Brain microvascular endothelial cell (primary cell): ENCODE data around the gene IGLON5.

Source experiments
- DNase-seq: peaks from one replicate; pipeline ENCODE4 v3.0.0-alpha.2; 2020
- H3K27ac ChIP-seq: fragments of 250-450 bp; sonication (Bioruptor Pico); 2 replicates; pipeline ENCODE4 v1.5.1; 2020; ENCODE audit warnings: mild to moderate bottlenecking, moderate library complexity
- H3K27me3 ChIP-seq: fragments of 250-450 bp; sonication (Bioruptor Pico); replicated peaks from 2 replicates; pipeline ENCODE4 v1.5.1; 2020; ENCODE audit warnings: mild to moderate bottlenecking
- H3K36me3 ChIP-seq: fragments of 250-450 bp; sonication (Bioruptor Pico); replicated peaks from 2 replicates; pipeline ENCODE4 v1.5.1; 2020; ENCODE audit warnings: mild to moderate bottlenecking
- H3K4me3 ChIP-seq: 2 replicates; pipeline ENCODE4 v1.5.1; 2011; ENCODE audit warnings: low read depth, mild to moderate bottlenecking, control low read depth, low read length, moderate library complexity
- in situ Hi-C: cut with HindIII; loops from 2 replicates; pipeline ENCODE4 v1.10.0; 2017; ENCODE audit warnings: low sequenced_read_pairs, low pct_ligation_motif_present
- TF ChIP-seq, protein P1 (sequence below): IDR thresholded peaks from 2 replicates; pipeline ENCODE4 v1.5.1; 2011; ENCODE audit warnings: low read depth, mild to moderate bottlenecking, moderate library complexity, low read length, control low read depth, inconsistent platforms; ENCODE audit errors: missing control alignments

IGLON5 gene

DNA sequence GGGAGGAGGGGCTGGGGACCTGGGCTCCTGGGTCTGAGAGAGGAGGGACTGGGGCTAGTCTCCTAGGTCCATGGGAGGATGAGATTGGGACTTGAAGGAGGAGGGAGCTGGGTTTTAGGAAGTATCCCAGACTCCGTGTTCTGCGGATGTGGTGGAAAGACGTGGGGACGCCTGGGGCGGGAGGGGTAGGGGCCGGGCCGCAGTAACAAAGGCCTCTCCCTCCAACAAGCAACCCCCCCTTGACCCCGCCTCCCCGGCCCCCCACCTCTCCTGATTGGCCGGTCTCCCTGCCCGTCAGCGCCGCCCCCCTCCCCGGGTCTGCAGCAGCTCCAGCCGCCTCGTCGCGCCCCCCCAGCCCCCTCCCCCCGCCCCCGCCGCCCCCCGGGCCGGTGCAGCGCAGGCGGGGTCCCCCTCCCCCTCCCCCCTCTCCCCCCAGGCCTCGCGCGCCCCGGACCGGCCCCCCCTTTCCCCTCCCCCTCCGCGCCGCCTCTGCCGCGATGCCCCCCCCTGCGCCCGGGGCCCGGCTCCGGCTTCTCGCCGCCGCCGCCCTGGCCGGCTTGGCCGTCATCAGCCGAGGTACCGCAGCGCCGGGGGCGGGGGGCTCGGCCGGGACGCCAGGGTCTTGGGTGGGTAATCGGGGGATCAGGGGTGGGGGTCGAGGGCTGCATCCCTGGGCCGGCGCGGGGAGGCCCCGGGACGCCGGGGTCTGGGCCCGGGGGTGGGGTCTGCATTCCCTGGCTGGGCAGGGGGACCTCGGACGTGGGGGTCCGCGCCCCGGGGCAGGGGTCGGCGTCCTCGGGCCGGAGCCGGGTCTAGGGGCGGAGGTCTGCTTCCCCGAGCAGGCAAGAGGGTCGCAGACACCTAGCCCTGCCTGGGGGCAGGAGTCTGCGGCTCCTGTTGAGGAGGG lies at the start of gene IGLON5:
TSS of gene IGLON5 (plus strand) at position 294 of the 907 bp plus-strand sequence. CDS start at position 498, 204 bp downstream.
- TF ChIP-seq, protein P1, sequence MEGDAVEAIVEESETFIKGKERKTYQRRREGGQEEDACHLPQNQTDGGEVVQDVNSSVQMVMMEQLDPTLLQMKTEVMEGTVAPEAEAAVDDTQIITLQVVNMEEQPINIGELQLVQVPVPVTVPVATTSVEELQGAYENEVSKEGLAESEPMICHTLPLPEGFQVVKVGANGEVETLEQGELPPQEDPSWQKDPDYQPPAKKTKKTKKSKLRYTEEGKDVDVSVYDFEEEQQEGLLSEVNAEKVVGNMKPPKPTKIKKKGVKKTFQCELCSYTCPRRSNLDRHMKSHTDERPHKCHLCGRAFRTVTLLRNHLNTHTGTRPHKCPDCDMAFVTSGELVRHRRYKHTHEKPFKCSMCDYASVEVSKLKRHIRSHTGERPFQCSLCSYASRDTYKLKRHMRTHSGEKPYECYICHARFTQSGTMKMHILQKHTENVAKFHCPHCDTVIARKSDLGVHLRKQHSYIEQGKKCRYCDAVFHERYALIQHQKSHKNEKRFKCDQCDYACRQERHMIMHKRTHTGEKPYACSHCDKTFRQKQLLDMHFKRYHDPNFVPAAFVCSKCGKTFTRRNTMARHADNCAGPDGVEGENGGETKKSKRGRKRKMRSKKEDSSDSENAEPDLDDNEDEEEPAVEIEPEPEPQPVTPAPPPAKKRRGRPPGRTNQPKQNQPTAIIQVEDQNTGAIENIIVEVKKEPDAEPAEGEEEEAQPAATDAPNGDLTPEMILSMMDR = no peak
- in situ Hi-C loops = no loop called here
- Histone ChIP-seq H3K27ac (no peak within 1 kb of the TSS), H3K27me3 (peaks cover 2% of the 10 kb centered on the region), H3K36me3 (no peaks in the 10 kb centered on the region), H3K4me3 (no peak within 1 kb of the TSS)
- no peak for DNase-seq

DNA sequence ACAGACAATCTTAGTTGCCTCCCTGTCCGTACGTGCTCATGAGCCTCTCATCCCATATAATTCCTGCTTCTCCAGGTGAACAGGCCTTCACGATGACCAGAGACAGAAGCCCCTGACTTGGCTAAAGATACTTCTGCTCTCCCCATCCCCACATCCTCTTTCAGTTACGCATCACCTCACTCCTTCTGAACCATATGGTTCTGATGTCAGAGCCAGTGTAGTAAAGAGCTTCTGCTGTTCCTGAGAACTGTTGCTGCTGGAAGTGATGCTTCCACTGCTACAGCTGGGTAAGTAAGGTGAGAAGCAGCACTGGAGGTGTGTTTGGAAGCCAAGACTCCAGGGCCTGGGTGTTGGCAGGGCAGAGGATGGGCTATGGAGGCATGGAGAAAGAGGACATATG lies 47.6 kb upstream of the IGLON5 start:
- H3K27ac ChIP-seq = no peak overlapping the region
- H3K27me3 ChIP-seq = no peaks in the 10 kb centered on the region
- TF ChIP-seq, protein P1 = no peak
- no peak overlapping the region for H3K4me3 ChIP-seq
- in situ Hi-C loops = no loop called here
- H3K36me3 ChIP-seq = no peaks in the 10 kb centered on the region
- no peak for DNase-seq

DNA sequence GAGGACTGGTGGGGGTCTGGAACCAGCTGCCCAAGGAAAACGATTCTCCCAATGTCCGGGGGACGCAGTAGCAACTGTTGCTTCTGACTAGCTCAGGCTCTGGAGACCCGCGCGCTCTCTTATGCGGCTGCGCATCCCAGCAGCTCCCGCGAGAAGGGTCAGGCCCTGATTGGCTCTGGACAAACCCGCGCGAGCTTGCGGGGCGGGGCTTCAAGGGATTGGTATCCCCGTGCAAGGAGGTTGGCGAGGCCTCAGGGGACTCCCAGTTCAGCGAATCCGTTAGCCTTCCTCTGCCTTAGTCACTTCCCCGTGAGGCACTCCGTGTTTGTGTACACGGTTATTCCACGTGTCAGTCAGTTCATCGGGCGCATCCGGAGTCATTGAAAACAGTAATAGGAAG lies 40.4 kb upstream of the IGLON5 start:
- DNase-seq = no peak
- no peak overlapping the region for H3K27ac ChIP-seq
- TF ChIP-seq, protein P1 = no peak
- no peak overlapping the region for H3K4me3 ChIP-seq
- in situ Hi-C loops = no loop called here
- no peaks in the 10 kb centered on the region for H3K36me3 ChIP-seq
- H3K27me3 ChIP-seq = no peaks in the 10 kb centered on the region

DNA sequence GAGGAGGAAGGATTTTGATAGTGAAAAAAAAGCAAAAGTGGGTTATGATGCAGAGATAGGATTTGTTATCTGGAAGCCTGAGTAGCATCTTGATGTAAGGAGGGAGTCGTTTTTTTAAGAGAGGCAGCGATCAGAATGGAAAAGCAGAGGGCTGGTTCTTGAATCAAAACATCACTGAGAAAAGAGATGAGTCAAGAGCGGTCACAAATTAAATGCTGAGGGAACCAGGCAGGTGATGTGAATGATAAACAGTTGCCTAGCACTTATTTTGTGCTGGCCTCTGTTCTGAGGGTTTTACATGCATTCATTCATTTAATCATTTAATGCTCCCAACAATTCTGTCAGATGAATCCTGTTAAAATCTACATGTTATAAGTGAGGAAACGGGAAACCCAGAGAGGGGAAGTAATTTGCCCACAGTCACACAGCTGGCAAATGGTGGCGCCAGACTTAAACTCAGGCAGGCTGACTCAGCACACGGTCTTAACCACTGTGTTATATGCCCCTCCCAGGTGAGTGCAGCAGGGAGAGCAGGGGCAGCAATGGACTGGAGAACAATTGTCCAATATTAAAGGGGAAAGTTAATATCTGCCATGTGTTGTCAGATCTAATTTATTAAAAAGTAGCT lies 39.1 kb upstream of the IGLON5 start:
- no peak for DNase-seq
- Histone ChIP-seq H3K27me3 (no peaks in the 10 kb centered on the region), H3K4me3 (no peak overlapping the region), H3K36me3 (no peaks in the 10 kb centered on the region), H3K27ac (no peak overlapping the region)
- in situ Hi-C loops = no loop called here
- TF ChIP-seq, protein P1 = no peak

DNA sequence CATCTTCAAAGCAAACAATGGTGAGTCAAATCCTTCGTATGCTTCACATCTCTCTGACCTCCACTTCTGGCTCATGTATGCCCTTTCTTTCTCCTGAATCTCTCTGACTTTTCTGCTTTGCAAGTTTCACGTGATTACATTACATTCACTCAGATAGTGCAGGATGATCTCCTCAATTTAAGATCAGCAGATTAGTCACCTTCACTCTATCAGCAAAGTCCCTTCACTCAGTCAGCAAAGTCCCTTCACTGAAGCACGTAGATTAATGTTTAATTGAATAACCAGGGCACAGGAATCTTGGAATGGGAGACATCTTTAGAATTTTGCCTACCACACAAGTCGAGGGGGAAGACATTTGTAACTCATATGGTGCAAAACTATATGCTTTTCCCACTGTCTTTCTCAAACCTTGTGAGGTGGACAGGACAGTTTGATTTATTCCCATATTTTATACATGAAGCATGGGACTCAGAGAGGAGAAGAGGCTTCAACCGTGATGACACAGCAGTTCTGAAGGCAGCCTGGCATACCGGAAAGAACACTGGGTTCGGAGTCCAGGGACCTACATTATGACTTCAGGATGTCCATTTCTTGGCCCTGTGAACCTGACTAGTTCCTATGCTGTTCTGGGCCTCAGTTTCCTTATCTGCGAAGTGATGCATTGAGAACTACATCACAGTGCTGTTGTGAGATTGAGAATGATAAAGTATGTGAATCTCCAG lies 37.2 kb upstream of the IGLON5 start:
- TF ChIP-seq, protein P1 = no peak
- in situ Hi-C loops = no loop called here
- Histone ChIP-seq H3K27ac (no peak overlapping the region), H3K4me3 (no peak overlapping the region), H3K27me3 (no peaks in the 10 kb centered on the region), H3K36me3 (no peaks in the 10 kb centered on the region)
- no peak for DNase-seq
